ENCODE data around the gene AHDC1. TPM values are rescaled to one million over a fixed set of nuclear protein-coding genes. Genes with fewer than 3 reads are reported as not detected.

AHDC1 gene
- total and polyA plus RNA-seq, 9 of the 15 experiments (the other 6 are each of a cell fraction or from before 2014, with no cell fraction given): 0.21 to 36.4 (median 4.7) TPM

DNA sequence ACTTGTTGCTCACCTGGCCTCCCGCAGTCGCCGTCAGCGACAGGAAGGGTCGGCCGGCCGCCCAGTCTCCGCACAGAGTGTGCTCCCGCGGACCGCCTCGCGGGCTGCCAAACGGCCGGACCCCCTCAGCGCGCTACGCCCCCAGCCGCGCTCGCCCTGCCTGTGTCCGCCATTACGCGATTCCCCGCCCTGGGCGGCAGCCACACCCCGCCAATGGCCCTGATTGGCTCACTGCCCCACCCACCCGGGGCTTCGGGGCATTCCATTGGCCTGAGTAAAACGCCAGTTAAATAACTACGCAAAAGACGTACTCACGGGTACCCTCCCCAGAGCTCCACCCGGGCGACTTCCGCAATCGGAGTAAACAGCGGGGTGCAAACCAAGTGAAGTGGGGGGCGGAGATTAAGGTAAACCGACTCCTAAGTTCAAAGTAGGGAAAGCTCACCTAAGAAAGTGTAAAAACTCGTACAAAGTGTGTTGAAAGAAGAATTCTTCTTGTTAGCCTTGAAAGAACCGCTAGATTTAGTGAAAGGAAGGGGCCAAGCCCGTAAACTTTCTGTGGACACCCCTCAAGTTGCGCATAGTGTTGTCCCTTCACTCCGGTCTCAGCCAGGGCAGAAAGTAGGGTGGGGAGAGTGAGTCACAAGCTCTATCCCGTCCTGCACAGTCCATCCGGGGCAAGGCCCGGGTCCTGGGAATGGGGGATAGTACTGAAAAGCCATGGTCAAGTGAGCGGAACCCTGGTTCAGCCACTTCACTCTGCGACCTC is 113.8 kb downstream of the AHDC1 start, which contains the start of gene WASF2 (continued):
- TF ChIP-seq ZNF778 (CRISPR knock-in tag; IDR thresholded peaks at IDR 0.05) (no peak), YY1 (IDR thresholded peaks at IDR 0.05; ENCODE audit: borderline replicate concordance in 1 of 3, control insufficient read depth in 1 of 3, extremely low read depth in 1 of 3, insufficient read depth in 3 of 3, insufficient read length in 1 of 3, insufficient replicate concordance in 2 of 3, low read depth in 1 of 3, low read length in 2 of 3) (peak; percentile 92 to 98 (median 98)), KLF6 (CRISPR knock-in tag; IDR thresholded peaks at IDR 0.05; ENCODE audit: borderline replicate concordance) (peak; percentile 86; the same call in 1 of the 2 replicates), CEBPB (tag; IDR thresholded peaks at IDR 0.05) (peak; percentile 40), XRCC4 (IDR thresholded peaks at IDR 0.05; ENCODE audit: extremely low read depth, insufficient read depth, insufficient read length) (no peak), CXXC5 (CRISPR knock-in tag; IDR thresholded peaks at IDR 0.05) (peak; percentile 93), ZNF239 (CRISPR knock-in tag; IDR thresholded peaks at IDR 0.05) (peak; percentile 43; the same call in 1 of the 2 replicates), NR3C1 (CRISPR knock-in tag; IDR thresholded peaks at IDR 0.05) (no peak), SMAD1 (IDR thresholded peaks at IDR 0.05; ENCODE audit: low read depth, low read length, partially characterized antibody) (peak; percentile 78), SETDB1 (IDR thresholded peaks at IDR 0.05; ENCODE audit: low read length) (no peak), SRSF9 (IDR thresholded peaks at IDR 0.05; ENCODE audit: borderline replicate concordance, low read depth, low read length) (no peak), CREM (IDR thresholded peaks at IDR 0.05; ENCODE audit: low read depth) (peak; percentile 71), CBX2 (IDR thresholded peaks at IDR 0.05; ENCODE audit: insufficient read depth, low read length, poor library complexity, severe bottlenecking) (no peak), NFXL1 (CRISPR knock-in tag; IDR thresholded peaks at IDR 0.05) (no peak)
- TF ChIP-seq, protein P1, sequence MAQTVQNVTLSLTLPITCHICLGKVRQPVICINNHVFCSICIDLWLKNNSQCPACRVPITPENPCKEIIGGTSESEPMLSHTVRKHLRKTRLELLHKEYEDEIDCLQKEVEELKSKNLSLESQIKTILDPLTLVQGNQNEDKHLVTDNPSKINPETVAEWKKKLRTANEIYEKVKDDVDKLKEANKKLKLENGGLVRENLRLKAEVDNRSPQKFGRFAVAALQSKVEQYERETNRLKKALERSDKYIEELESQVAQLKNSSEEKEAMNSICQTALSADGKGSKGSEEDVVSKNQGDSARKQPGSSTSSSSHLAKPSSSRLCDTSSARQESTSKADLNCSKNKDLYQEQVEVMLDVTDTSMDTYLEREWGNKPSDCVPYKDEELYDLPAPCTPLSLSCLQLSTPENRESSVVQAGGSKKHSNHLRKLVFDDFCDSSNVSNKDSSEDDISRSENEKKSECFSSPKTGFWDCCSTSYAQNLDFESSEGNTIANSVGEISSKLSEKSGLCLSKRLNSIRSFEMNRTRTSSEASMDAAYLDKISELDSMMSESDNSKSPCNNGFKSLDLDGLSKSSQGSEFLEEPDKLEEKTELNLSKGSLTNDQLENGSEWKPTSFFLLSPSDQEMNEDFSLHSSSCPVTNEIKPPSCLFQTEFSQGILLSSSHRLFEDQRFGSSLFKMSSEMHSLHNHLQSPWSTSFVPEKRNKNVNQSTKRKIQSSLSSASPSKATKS (CRISPR knock-in tag; IDR thresholded peaks at IDR 0.05): no peak
- TF ChIP-seq, protein P2, sequence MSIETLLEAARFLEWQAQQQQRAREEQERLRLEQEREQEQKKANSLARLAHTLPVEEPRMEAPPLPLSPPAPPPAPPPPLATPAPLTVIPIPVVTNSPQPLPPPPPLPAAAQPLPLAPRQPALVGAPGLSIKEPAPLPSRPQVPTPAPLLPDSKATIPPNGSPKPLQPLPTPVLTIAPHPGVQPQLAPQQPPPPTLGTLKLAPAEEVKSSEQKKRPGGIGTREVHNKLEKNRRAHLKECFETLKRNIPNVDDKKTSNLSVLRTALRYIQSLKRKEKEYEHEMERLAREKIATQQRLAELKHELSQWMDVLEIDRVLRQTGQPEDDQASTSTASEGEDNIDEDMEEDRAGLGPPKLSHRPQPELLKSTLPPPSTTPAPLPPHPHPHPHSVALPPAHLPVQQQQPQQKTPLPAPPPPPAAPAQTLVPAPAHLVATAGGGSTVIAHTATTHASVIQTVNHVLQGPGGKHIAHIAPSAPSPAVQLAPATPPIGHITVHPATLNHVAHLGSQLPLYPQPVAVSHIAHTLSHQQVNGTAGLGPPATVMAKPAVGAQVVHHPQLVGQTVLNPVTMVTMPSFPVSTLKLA (conservative IDR thresholded peaks at IDR 0.05): peak; percentile 83 to 90
- TF ChIP-seq, protein P3, sequence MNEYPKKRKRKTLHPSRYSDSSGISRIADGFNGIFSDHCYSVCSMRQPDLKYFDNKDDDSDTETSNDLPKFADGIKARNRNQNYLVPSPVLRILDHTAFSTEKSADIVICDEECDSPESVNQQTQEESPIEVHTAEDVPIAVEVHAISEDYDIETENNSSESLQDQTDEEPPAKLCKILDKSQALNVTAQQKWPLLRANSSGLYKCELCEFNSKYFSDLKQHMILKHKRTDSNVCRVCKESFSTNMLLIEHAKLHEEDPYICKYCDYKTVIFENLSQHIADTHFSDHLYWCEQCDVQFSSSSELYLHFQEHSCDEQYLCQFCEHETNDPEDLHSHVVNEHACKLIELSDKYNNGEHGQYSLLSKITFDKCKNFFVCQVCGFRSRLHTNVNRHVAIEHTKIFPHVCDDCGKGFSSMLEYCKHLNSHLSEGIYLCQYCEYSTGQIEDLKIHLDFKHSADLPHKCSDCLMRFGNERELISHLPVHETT (CRISPR knock-in tag; conservative IDR thresholded peaks at IDR 0.05 in 1 of 2, IDR thresholded peaks at IDR 0.05 in 1 of 2): no peak

Measured in K562 (cell line).